ENCODE data around the gene VASN.

GRCh38 chr16:4431023-4431422 is 59.4 kb downstream of the VASN start:
- no peak for TF ChIP-seq SOX6 (IDR thresholded peaks at IDR 0.05)
- no peak for TF ChIP-seq HMGXB4 (CRISPR knock-in tag; IDR thresholded peaks at IDR 0.05)
- no peak for TF ChIP-seq ZBTB40 (IDR thresholded peaks at IDR 0.05)
- no peak for TF ChIP-seq ZBTB40 (CRISPR knock-in tag; IDR thresholded peaks at IDR 0.05)
- TF ChIP-seq CTCF (IDR thresholded peaks at IDR 0.05 in 2 of 3, conservative IDR thresholded peaks at IDR 0.05 in 1 of 3; ENCODE audit: insufficient read depth in 2 of 3, low read depth in 1 of 3, low read length in 3 of 3): no peak
- TF ChIP-seq MTA2 (IDR thresholded peaks at IDR 0.05; ENCODE audit: low read depth): no peak
- TF ChIP-seq KLF16 (IDR thresholded peaks at IDR 0.05): no peak
- no peak for TF ChIP-seq PHB2 (IDR thresholded peaks at IDR 0.05; ENCODE audit: low read depth)

Measured in K562 (cell line).